HCT116 (cell line): ENCODE data around the gene ATXN1. TPM values are rescaled to one million over a fixed set of nuclear protein-coding genes. Genes with fewer than 3 reads are reported as not detected.

Experiments used
- ATAC-seq: fragments of 200-7000 bp; cut with Tn5 transposase; 2 replicates; pipeline ENCODE4 v1.9.1; 2020; ENCODE audit warnings: mild to moderate bottlenecking, moderate library complexity
- BruUV-seq: library from RNA; stranded (reverse); fragments of 400-500 nt; replicated peaks from 2 replicates; lab custom pipeline; 2021; lab: Mats Ljungman, UMichigan
- CTCF ChIA-PET: fragments of 300-600 bp; sonication (Branson Sonifier 250); formaldehyde crosslinking; loops from one replicate; lab custom pipeline; 2021; ENCODE audit warnings: antibody characterized with exemption; lab: Charles Lee
- POLR2A ChIA-PET: fragments of 300-600, 350-600 bp; sonication (Branson Sonifier 250); formaldehyde crosslinking; loops from one replicate; lab custom pipeline; 2021; ENCODE audit warnings: antibody characterized with exemption; lab: Charles Lee
- RAD21 ChIA-PET, 2 experiments: fragments of 300-600 bp; sonication (Branson Sonifier 250); formaldehyde crosslinking; loops; one replicate each; lab custom pipeline; 2023; ENCODE audit warnings: low total read pairs in 2 of 2; ENCODE audit not compliant: uncharacterized antibody in 2 of 2, unreplicated experiment in 2 of 2, low non-redundant PET in 1 of 2; lab: Charles Lee
- DNase-seq: peaks from one replicate; pipeline ENCODE4 v3.0.0-alpha.2; 2010; ENCODE audit warnings: low read depth, low spot score
- H2AFZ ChIP-seq: fragments of 200-600 bp; shearing (Covaris generic), sonication (generic); 2 replicates; pipeline ENCODE4 v1.6.1; 2017; ENCODE audit warnings: low read depth, mixed run types, mixed read lengths, antibody characterized with exemption, low read length; ENCODE audit not compliant: poor library complexity, severe bottlenecking
- H3K27ac ChIP-seq: 2 replicates; pipeline ENCODE4 v1.5.1; 2012; ENCODE audit warnings: low read depth, low read length
- H3K27me3 ChIP-seq: fragments of 200-600 bp; sonication (generic); 2 replicates; pipeline ENCODE4 v1.6.1; 2016; ENCODE audit warnings: mixed run types, low read length, mixed read lengths; ENCODE audit not compliant: insufficient read depth
- H3K36me3 ChIP-seq, 2 experiments: fragments of 200-500 bp in 1 of 2; fragments of 200-600 bp in 1 of 2; sonication (Bioruptor generic) in 1 of 2; sonication (generic) in 1 of 2; 2 replicates each; pipeline versions ENCODE4 v1.5.1 to v1.6.1; 2014 to 2016; ENCODE audit warnings: low read length in 2 of 2, inconsistent platforms in 1 of 2, mixed read lengths in 1 of 2, mixed run types in 1 of 2; ENCODE audit not compliant: insufficient read depth in 2 of 2, control insufficient read depth in 1 of 2
- H3K4me1 ChIP-seq, 2 experiments: fragments of 200-600 bp in 1 of 2; sonication (generic) in 1 of 2; 2 replicates each; pipeline versions ENCODE4 v1.5.1 to v1.6.1; 2012 to 2017; ENCODE audit warnings: low read length in 2 of 2, inconsistent platforms in 1 of 2, mild to moderate bottlenecking in 1 of 2, mixed read lengths in 1 of 2, mixed run types in 1 of 2, moderate library complexity in 1 of 2; ENCODE audit not compliant: insufficient read depth in 2 of 2, control insufficient read depth in 1 of 2
- H3K4me2 ChIP-seq: fragments of 200-600 bp; sonication (generic); 2 replicates; pipeline ENCODE4 v1.6.1; 2017; ENCODE audit warnings: mixed run types, low read length, mixed read lengths
- H3K4me3 ChIP-seq, 2 experiments: fragments of 200-600 bp in 1 of 2; sonication (generic) in 1 of 2; replicated peaks in 1 of 2; 2 replicates each; pipeline ENCODE4 v1.5.1; 2011 to 2016; ENCODE audit warnings: low read length in 2 of 2, control low read depth in 1 of 2, low read depth in 1 of 2, mild to moderate bottlenecking in 1 of 2, mixed read lengths in 1 of 2, mixed run types in 1 of 2
- H3K79me2 ChIP-seq: fragments of 200-600 bp; sonication (generic); 2 replicates; pipeline ENCODE4 v1.6.1; 2017; ENCODE audit warnings: mild to moderate bottlenecking, mixed run types, low read length, moderate library complexity, mixed read lengths; ENCODE audit not compliant: insufficient read depth
- H3K9ac ChIP-seq: fragments of 200-600 bp; sonication (generic); 2 replicates; pipeline ENCODE4 v1.6.1; 2016; ENCODE audit warnings: low read length, mixed read lengths
- H3K9me2 ChIP-seq: fragments of 200-600 bp; sonication (generic), shearing (Covaris generic); 2 replicates; pipeline ENCODE4 v1.6.1; 2017; ENCODE audit warnings: mixed run types, mild to moderate bottlenecking, moderate library complexity; ENCODE audit not compliant: insufficient read depth
- H3K9me3 ChIP-seq, 2 experiments: fragments of 200-500 bp in 1 of 2; fragments of 200-600 bp in 1 of 2; sonication (Bioruptor generic) in 1 of 2; sonication (generic) in 1 of 2; 2 replicates each; pipeline ENCODE4 v1.6.1; 2014 to 2017; ENCODE audit warnings: low read length in 2 of 2, mixed read lengths in 2 of 2, inconsistent platforms in 1 of 2, low read depth in 1 of 2, mild to moderate bottlenecking in 1 of 2, mixed run types in 1 of 2, moderate library complexity in 1 of 2; ENCODE audit not compliant: control insufficient read depth in 1 of 2, insufficient read depth in 1 of 2
- H4K20me1 ChIP-seq: fragments of 200-600 bp; sonication (generic), shearing (Covaris generic); 2 replicates; pipeline ENCODE4 v1.6.1; 2017; ENCODE audit warnings: mixed run types, mild to moderate bottlenecking, moderate library complexity; ENCODE audit not compliant: insufficient read depth
- CEBPB ChIP-seq: IDR thresholded peaks from 2 replicates; pipeline ENCODE4 v1.6.1; 2012; ENCODE audit warnings: low read depth
- ELF1 ChIP-seq: IDR thresholded peaks from 2 replicates; pipeline ENCODE4 v1.6.1; 2012; ENCODE audit warnings: low read depth, borderline replicate concordance
- EZH2phosphoT487 ChIP-seq: fragments of 200-600 bp; IDR thresholded peaks from 2 replicates; pipeline ENCODE4 v1.6.1; 2018; ENCODE audit warnings: antibody characterized with exemption, borderline replicate concordance
- JUND ChIP-seq: IDR thresholded peaks from 2 replicates; pipeline ENCODE4 v1.6.1; 2012
- REST ChIP-seq: IDR thresholded peaks from 2 replicates; pipeline ENCODE4 v1.6.1; 2012; ENCODE audit warnings: low read depth
- SRF ChIP-seq: IDR thresholded peaks from 2 replicates; pipeline ENCODE4 v1.6.1; 2012; ENCODE audit warnings: low read depth
- ZBTB33 ChIP-seq: IDR thresholded peaks from 2 replicates; pipeline ENCODE4 v1.6.1; 2011; ENCODE audit warnings: mild to moderate bottlenecking, low read length, moderate library complexity; ENCODE audit not compliant: insufficient replicate concordance; ENCODE audit errors: extremely low read depth
- intact Hi-C: fragments of 100-400 bp; cut with micrococcal nuclease; formaldehyde crosslinking; loops from 2 replicates; pipeline ENCODE4 v1.10.0; 2022
- total RNA-seq: library from RNA; stranded (reverse); gene quantifications from one replicate; pipeline ENCODE4 v1.2.1, GENCODE V29; 2021; ENCODE audit not compliant: unreplicated experiment

ATXN1 gene
- total RNA-seq, 1 experiment from 2014 or later, result 21.0 TPM

- POLR2A ChIA-PET, result no interaction called here
- no peak overlapping the region for H3K9ac ChIP-seq
- intact Hi-C loops, result no loop called here
These were observed 126.4 kb downstream of the ATXN1 start for GRCh38 chr6:16634855-16635254.

More at GRCh38 chr6:16634855-16635254, 126.4 kb downstream of the ATXN1 start:
- no peak overlapping the region for H3K4me2 ChIP-seq
- CTCF ChIA-PET, result no interaction called here
- no peak overlapping the region for H2AFZ ChIP-seq
- H4K20me1 ChIP-seq, result no peaks in the 10 kb centered on the region
- peaks cover 11 to 22% of the 10 kb centered on the region in 2 experiments; a peak in 3 of 4 replicates for H3K4me1 ChIP-seq
- DNase-seq, result no peak
- no peaks in the 10 kb centered on the region for H3K36me3 ChIP-seq
- no peaks in the 10 kb centered on the region for H3K79me2 ChIP-seq
- H3K4me3 ChIP-seq, result no peak overlapping the region
- H3K9me3 ChIP-seq, result no peaks in the 10 kb centered on the region
- TF ChIP-seq CEBPB (no peak), ZBTB33 (no peak), JUND (no peak), REST (no peak), ELF1 (no peak), EZH2phosphoT487 (no peak), SRF (no peak)
- TF ChIP-seq, all 23 proteins: peak for 0
- RAD21 ChIA-PET, result no interaction called here
- Histone ChIP-seq H3K27ac (no peak overlapping the region), H3K9me2 (no peaks in the 10 kb centered on the region), H3K27me3 (no peaks in the 10 kb centered on the region)
- ATAC-seq, result no peak
- no TSS peak for BruUV-seq
